MCF 10A (cell line): ENCODE data around the gene UGT2B10. TPM values are rescaled to one million over a fixed set of nuclear protein-coding genes. Genes with fewer than 3 reads are reported as not detected.

ENCODE experiments used
- BruUV-seq: library from RNA; stranded (reverse); fragments of 400-500 nt; replicated peaks from 2 replicates; lab custom pipeline; 2021; lab: Mats Ljungman, UMichigan
- CTCF ChIA-PET: fragments of 300-600 bp; sonication (Branson Sonifier 250); formaldehyde crosslinking; extraction: SDS; loops from one replicate; lab custom pipeline; 2021; ENCODE audit warnings: antibody characterized with exemption, inconsistent platforms; lab: Yijun Ruan, JAX
- POLR2A ChIA-PET: fragments of 300-600, 350-650 bp; sonication (Branson Sonifier 250); formaldehyde crosslinking; extraction: SDS; loops from one replicate; lab custom pipeline; 2020; ENCODE audit warnings: antibody characterized with exemption, inconsistent platforms; lab: Yijun Ruan, JAX
- DNase-seq: peaks from one replicate; pipeline ENCODE4 v3.0.0-alpha.2; 2018; ENCODE audit not compliant: unreplicated experiment
- H3K27ac Mint-ChIP-seq: one replicate; pipeline ENCODE4 v1.8.0; 2022; ENCODE audit warnings: mild to moderate bottlenecking, low read depth, mixed read lengths; ENCODE audit not compliant: unreplicated experiment
- H3K27me3 Mint-ChIP-seq: one replicate; pipeline ENCODE4 v1.8.0; 2022; ENCODE audit warnings: mixed read lengths; ENCODE audit not compliant: insufficient read depth, unreplicated experiment
- H3K36me3 Mint-ChIP-seq: one replicate; pipeline ENCODE4 v1.8.0; 2022; ENCODE audit warnings: mild to moderate bottlenecking, moderate library complexity, mixed read lengths; ENCODE audit not compliant: insufficient read depth, unreplicated experiment
- H3K4me1 Mint-ChIP-seq: one replicate; pipeline ENCODE4 v1.8.0; 2022; ENCODE audit warnings: mixed read lengths; ENCODE audit not compliant: insufficient read depth, unreplicated experiment
- H3K4me3 Mint-ChIP-seq: one replicate; pipeline ENCODE4 v1.8.0; 2022; ENCODE audit warnings: mild to moderate bottlenecking, moderate library complexity, mixed read lengths; ENCODE audit not compliant: unreplicated experiment
- H3K9me3 Mint-ChIP-seq: one replicate; pipeline ENCODE4 v1.8.0; 2022; ENCODE audit warnings: mixed read lengths; ENCODE audit not compliant: unreplicated experiment
- intact Hi-C: fragments of 100-400 bp; cut with micrococcal nuclease; formaldehyde crosslinking; loops from 2 replicates; pipeline ENCODE4 v1.14.1; 2022
- total RNA-seq: library from RNA; stranded (reverse); gene quantifications from 2 replicates; pipeline ENCODE4 v1.2.3, GENCODE V29; 2022
- TF ChIP-seq, protein P1 (sequence below): fragments of 200-600 bp; IDR thresholded peaks from one replicate; pipeline ENCODE4 v1.8.0; 2022; ENCODE audit warnings: antibody characterized with exemption, mild to moderate bottlenecking; ENCODE audit not compliant: unreplicated experiment

Gene UGT2B10
- total RNA-seq, 1 experiment from 2014 or later: not detected

GRCh38 chr4:68858039-68858438 is 42.2 kb downstream of the UGT2B10 start:
- TF ChIP-seq, protein P1, sequence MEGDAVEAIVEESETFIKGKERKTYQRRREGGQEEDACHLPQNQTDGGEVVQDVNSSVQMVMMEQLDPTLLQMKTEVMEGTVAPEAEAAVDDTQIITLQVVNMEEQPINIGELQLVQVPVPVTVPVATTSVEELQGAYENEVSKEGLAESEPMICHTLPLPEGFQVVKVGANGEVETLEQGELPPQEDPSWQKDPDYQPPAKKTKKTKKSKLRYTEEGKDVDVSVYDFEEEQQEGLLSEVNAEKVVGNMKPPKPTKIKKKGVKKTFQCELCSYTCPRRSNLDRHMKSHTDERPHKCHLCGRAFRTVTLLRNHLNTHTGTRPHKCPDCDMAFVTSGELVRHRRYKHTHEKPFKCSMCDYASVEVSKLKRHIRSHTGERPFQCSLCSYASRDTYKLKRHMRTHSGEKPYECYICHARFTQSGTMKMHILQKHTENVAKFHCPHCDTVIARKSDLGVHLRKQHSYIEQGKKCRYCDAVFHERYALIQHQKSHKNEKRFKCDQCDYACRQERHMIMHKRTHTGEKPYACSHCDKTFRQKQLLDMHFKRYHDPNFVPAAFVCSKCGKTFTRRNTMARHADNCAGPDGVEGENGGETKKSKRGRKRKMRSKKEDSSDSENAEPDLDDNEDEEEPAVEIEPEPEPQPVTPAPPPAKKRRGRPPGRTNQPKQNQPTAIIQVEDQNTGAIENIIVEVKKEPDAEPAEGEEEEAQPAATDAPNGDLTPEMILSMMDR: no peak
- no peak overlapping the region for H3K27ac Mint-ChIP-seq
- H3K4me3 Mint-ChIP-seq: no peak overlapping the region
- no TSS peak for BruUV-seq
- intact Hi-C loops: no loop called here
- CTCF ChIA-PET: no interaction called here
- POLR2A ChIA-PET: no interaction called here
- DNase-seq: no peak
- no peaks in the 10 kb centered on the region for H3K4me1 Mint-ChIP-seq
- H3K9me3 Mint-ChIP-seq: no peaks in the 10 kb centered on the region
- no peaks in the 10 kb centered on the region for H3K27me3 Mint-ChIP-seq
- H3K36me3 Mint-ChIP-seq: no peaks in the 10 kb centered on the region

DNA sequence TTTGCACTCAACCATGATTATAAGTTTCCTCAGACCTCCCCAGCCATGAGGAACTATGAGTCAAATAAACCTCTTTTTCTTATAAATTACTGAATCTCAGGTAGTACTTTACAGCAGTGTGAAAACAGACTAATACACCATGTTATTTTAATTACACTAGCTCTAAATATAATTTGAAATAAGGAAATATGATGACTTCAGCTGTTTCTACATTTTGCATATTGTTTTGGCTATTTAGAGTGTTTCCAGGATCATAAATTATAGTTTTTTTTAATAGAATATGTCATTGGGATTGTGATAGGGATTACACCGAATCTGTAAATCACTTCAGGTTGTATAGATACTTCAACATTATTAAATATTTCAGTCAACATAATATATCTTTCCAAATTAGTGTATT is 43.9 kb downstream of the UGT2B10 start:
- H3K27me3 Mint-ChIP-seq: no peaks in the 10 kb centered on the region
- no TSS peak for BruUV-seq
- H3K27ac Mint-ChIP-seq: no peak overlapping the region
- intact Hi-C loops: no loop called here
- no peak for DNase-seq
- ChIA-PET POLR2A (no interaction called here), CTCF (interaction anchor here (0.6 kb wide), 1 partner anchor 236 kb away, joined by 3 read pairs; no protein-coding TSS in a partner anchor)
- no peaks in the 10 kb centered on the region for H3K9me3 Mint-ChIP-seq
- H3K36me3 Mint-ChIP-seq: no peaks in the 10 kb centered on the region
- H3K4me3 Mint-ChIP-seq: no peak overlapping the region
- TF ChIP-seq, protein P1: no peak
- H3K4me1 Mint-ChIP-seq: peaks cover 4% of the 10 kb centered on the region

DNA sequence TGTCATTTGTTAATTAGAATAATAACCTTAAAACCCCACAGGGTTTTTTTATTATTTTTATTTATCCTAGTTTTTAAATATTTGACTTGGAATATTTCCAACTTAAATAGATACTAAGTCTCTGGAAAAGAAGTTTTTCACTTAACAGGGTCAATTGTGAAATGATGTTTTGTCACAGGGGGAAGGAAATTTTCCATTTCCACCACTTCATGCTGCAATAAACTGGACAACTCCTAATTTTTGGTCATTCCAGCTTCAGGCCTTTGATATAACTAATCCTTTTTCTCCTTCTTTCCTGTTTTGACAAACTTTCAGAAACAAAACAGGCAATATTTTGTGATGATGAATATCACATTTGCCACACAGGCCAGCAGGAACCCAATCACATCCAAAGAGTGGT is 45.3 kb downstream of the UGT2B10 start:
- BruUV-seq: no TSS peak
- CTCF ChIA-PET: no interaction called here
- no peak overlapping the region for H3K27ac Mint-ChIP-seq
- intact Hi-C loops: no loop called here
- H3K36me3 Mint-ChIP-seq: no peaks in the 10 kb centered on the region
- POLR2A ChIA-PET: no interaction called here
- no peaks in the 10 kb centered on the region for H3K9me3 Mint-ChIP-seq
- no peaks in the 10 kb centered on the region for H3K27me3 Mint-ChIP-seq
- TF ChIP-seq, protein P1: no peak
- no peak overlapping the region for H3K4me3 Mint-ChIP-seq
- peaks cover 6% of the 10 kb centered on the region for H3K4me1 Mint-ChIP-seq
- DNase-seq: no peak

DNA sequence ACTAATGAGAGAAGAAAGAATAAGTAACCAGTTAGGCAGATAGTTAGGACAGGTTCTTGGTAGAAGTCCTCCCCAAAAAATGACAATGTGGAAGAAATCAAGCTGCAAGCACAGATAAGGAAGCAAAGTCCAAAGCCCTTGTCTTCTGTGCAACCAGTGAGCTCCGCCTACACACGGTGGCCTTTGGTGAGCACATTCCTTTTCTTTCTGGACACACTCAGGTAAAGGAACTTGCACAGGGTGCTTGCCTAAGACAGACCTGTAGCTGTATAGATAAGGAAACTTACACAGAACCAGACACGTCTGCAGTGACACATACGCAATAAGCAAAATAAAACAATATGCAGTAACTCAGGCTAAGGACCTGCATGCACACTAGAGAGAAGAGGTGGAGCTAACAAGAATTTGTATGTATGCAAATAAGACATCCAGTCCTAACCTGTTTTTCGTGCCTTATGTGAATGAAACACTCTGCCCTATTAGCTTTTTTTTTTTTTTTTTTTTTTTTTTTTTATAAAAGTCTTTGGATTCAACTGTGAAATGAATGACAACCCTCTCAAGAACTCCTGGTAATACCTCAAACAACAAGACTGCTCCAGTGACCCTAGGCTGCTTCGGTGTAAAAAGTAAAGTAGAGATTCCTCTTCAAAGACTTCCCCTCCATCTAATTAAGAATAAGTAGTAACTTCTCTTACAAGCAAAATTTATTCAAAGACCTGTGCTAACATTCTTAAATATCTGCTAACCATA is 48.8 kb downstream of the UGT2B10 start:
- no peak for DNase-seq
- Mint-ChIP-seq H3K4me1 (peaks cover 6% of the 10 kb centered on the region), H3K9me3 (no peaks in the 10 kb centered on the region), H3K27ac (no peak overlapping the region), H3K36me3 (no peaks in the 10 kb centered on the region), H3K27me3 (no peaks in the 10 kb centered on the region), H3K4me3 (no peak overlapping the region)
- TF ChIP-seq, protein P1: no peak
- BruUV-seq: no TSS peak
- ChIA-PET POLR2A (interaction anchor here (0.9 kb wide), 1 partner anchor 21 kb away, joined by 3 read pairs; no protein-coding TSS in a partner anchor), CTCF (interaction anchor here (0.5 to 1.2 kb wide), 4 partner anchors 8 to 1395 kb away, joined by 3 to 5 read pairs (median 4); no protein-coding TSS in a partner anchor)
- intact Hi-C loops: no loop called here
